Testis (tissue), 3 donors: ENCODE results near the gene KLRC3. TPM values are rescaled to one million over a fixed set of nuclear protein-coding genes. Genes with fewer than 3 reads are reported as not detected.
"Not testable (repeated sequence)": the region's sequence is repeated elsewhere in the genome, so short reads cannot be mapped to it uniquely, and the experiment has no call there.

Experiments
- DNase-seq: peaks from one replicate; pipeline ENCODE4 v3.0.0-alpha.2; 2019
- H3K27ac ChIP-seq, 2 donors: fragments of 200-600 bp; sonication (generic); one replicate each; pipeline ENCODE4 v1.5.1; 2019
- H3K27me3 ChIP-seq: fragments of 200-600 bp; sonication (generic); one replicate; pipeline ENCODE4 v1.5.1; 2019
- H3K36me3 ChIP-seq: fragments of 200-600 bp; sonication (generic); one replicate; pipeline ENCODE4 v1.5.1; 2017; ENCODE audit warnings: low read depth; ENCODE audit errors: missing control alignments
- H3K4me1 ChIP-seq: fragments of 200-600 bp; sonication (generic); one replicate; pipeline ENCODE4 v1.5.1; 2019
- H3K4me3 ChIP-seq, 2 donors: fragments of 200-600 bp; sonication (generic); one replicate each; pipeline ENCODE4 v1.5.1; 2017 to 2019
- H3K9me3 ChIP-seq: fragments of 200-600 bp; sonication (generic); one replicate; pipeline ENCODE4 v1.5.1; 2017
- POLR2A ChIP-seq: fragments of 450-650 bp; IDR thresholded peaks from one replicate; pipeline ENCODE4 v1.6.1; 2017; ENCODE audit warnings: antibody characterized with exemption, mild to moderate bottlenecking, moderate library complexity
- WGBS, 2 donors: methylation state at CpG; one replicate each; pipeline ENCODE4 v1.1.5; 2018; 5-methylcytosine and 5-hydroxymethylcytosine counted together
- intact Hi-C: fragments of 100-400 bp; cut with DNase I; formaldehyde crosslinking; loops from one replicate; pipeline ENCODE4 v1.15.1; 2023; ENCODE audit warnings: low total_unique reads
- polyA plus RNA-seq: library from polyadenylated mRNA; stranded (reverse); fragments of 350-450 nt; fragmentation: Illumina TruSeq; extraction: RNeasy Lipid Tissue Mini Kit (QIAGEN cat#74804); gene quantifications from one replicate; pipeline ENCODE4 v1.2.3, GENCODE V29; 2014; ENCODE audit warnings: low read depth, low replicate concordance; ENCODE audit not compliant: insufficient read depth
- total RNA-seq, 2 donors: library from RNA; depleted of rRNA; stranded (reverse); fragments of >200 nt; gene quantifications; one replicate each; pipeline ENCODE4 v1.2.3, GENCODE V29; 2016
- TF ChIP-seq, protein P1 (sequence below), 3 experiments: fragments of 450-650 bp in 2 of 3; fragments of 200-600 bp in 1 of 3; sonication (generic) in 1 of 3; IDR thresholded peaks; one replicate each; pipeline ENCODE4 v1.5.1; 2016 to 2019; ENCODE audit warnings: antibody characterized with exemption in 3 of 3, mild to moderate bottlenecking in 2 of 3, moderate library complexity in 1 of 3

KLRC3 gene
- total and polyA plus RNA-seq, 3 donors from 2014 or later: 1.3 TPM; not detected in 2

GRCh38 chr12:10374624-10375018 lies 45.8 kb downstream of the KLRC3 start:
- no peaks in the 10 kb centered on the region for H3K9me3 ChIP-seq
- no peaks in the 10 kb centered on the region for H3K27me3 ChIP-seq
- no peak for DNase-seq
- no peak overlapping the region for H3K4me3 ChIP-seq
- H3K36me3 ChIP-seq: no peaks in the 10 kb centered on the region
- no peak overlapping the region for H3K27ac ChIP-seq
- 86 to 93% methylated on average over 3 of the region's 3 CpGs for WGBS, 2 donors
- intact Hi-C loops: no loop called here
- TF ChIP-seq POLR2A: no peak
- TF ChIP-seq, protein P1, sequence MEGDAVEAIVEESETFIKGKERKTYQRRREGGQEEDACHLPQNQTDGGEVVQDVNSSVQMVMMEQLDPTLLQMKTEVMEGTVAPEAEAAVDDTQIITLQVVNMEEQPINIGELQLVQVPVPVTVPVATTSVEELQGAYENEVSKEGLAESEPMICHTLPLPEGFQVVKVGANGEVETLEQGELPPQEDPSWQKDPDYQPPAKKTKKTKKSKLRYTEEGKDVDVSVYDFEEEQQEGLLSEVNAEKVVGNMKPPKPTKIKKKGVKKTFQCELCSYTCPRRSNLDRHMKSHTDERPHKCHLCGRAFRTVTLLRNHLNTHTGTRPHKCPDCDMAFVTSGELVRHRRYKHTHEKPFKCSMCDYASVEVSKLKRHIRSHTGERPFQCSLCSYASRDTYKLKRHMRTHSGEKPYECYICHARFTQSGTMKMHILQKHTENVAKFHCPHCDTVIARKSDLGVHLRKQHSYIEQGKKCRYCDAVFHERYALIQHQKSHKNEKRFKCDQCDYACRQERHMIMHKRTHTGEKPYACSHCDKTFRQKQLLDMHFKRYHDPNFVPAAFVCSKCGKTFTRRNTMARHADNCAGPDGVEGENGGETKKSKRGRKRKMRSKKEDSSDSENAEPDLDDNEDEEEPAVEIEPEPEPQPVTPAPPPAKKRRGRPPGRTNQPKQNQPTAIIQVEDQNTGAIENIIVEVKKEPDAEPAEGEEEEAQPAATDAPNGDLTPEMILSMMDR (IDR thresholded peaks at IDR 0.05): no peak
- no peaks in the 10 kb centered on the region for H3K4me1 ChIP-seq

DNA sequence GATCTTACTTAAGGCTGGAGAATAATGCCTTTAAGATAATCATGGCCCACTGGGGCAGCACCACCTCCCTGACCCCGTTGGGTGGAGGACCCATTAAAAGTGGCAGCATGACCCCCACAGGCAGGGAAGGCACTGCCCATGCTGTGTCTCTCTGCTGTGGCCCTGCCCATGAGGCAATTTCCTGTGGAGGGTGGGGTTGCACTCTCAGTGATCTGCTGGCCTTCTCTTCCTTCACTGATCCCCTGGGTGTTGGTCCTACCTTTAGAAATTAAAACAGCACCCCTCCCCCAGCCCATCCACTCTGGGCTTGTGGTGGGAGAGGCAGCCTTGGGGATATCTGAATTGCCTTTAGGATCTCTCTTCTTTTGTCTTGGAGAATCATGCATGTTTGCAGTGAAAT lies 47.8 kb downstream of the KLRC3 start:
- no peaks in the 10 kb centered on the region for H3K9me3 ChIP-seq
- 54 to 58% methylated on average over 1 of the region's 1 CpG for WGBS, 2 donors
- no peak for TF ChIP-seq POLR2A
- TF ChIP-seq, protein P1 (IDR thresholded peaks at IDR 0.05): no peak
- H3K36me3 ChIP-seq: no peaks in the 10 kb centered on the region
- intact Hi-C loops: no loop called here
- H3K27ac ChIP-seq: no peak overlapping the region
- no peaks in the 10 kb centered on the region for H3K4me1 ChIP-seq
- no peak for DNase-seq
- H3K27me3 ChIP-seq: no peaks in the 10 kb centered on the region
- H3K4me3 ChIP-seq: no peak overlapping the region

- 76 to 87% methylated on average over 6 of the region's 6 CpGs for WGBS, 2 donors
- H3K27ac ChIP-seq, H3K4me3 ChIP-seq, H3K36me3 ChIP-seq, H3K27me3 ChIP-seq, intact Hi-C loops, DNase-seq, H3K4me1 ChIP-seq, H3K9me3 ChIP-seq: not testable (repeated sequence)
Observed at GRCh38 chr12:10371893-10372535, 48.4 kb downstream of the KLRC3 start.

GRCh38 chr12:10369557-10370415 lies 50.6 kb downstream of the KLRC3 start:
- 84 to 87% methylated on average over 8 of the region's 8 CpGs for WGBS, 2 donors
- Histone ChIP-seq H3K36me3 (no peaks in the 10 kb centered on the region), H3K4me1 (peaks cover 8% of the 10 kb centered on the region), H3K4me3 (peak overlapping the region in 1 of 2 donors; percentile 53), H3K9me3 (no peaks in the 10 kb centered on the region), H3K27ac (peak overlapping the region; percentile 88 to 99), H3K27me3 (no peaks in the 10 kb centered on the region)
- TF ChIP-seq, protein P1 (IDR thresholded peaks at IDR 0.05): no peak
- peak; percentile 34 for DNase-seq
- intact Hi-C loops: no loop called here
